ENCODE measurements around the gene SLC45A3. TPM values are rescaled to one million over a fixed set of nuclear protein-coding genes. Genes with fewer than 3 reads are reported as not detected.

The SLC45A3 gene
- total RNA-seq, 1 donor from 2014 or later, result 0.79 TPM

- DNase-seq (ENCODE audit: low read depth) (no peak), FAIRE-seq (no peak)
- no peak for TF ChIP-seq CTCF (IDR thresholded peaks at IDR 0.05; ENCODE audit: insufficient read depth, low read length, severe bottlenecking)
- Histone ChIP-seq H3K4me3 (ENCODE audit: low read depth, low read length) (no peak overlapping the region), H3K27me3 (ENCODE audit: control insufficient read depth, insufficient read depth, low read length) (no peaks in the 10 kb centered on the region), H3K36me3 (ENCODE audit: control insufficient read depth, insufficient read depth, low read length) (peaks cover 3% of the 10 kb centered on the region)
Observed at GRCh38 chr1:205610901-205611466, 69.3 kb downstream of the SLC45A3 start.

GRCh38 chr1:205610036-205610435 lies 70.3 kb downstream of the SLC45A3 start:
- Histone ChIP-seq H3K27me3 (ENCODE audit: control insufficient read depth, insufficient read depth, low read length) (no peaks in the 10 kb centered on the region), H3K4me3 (ENCODE audit: low read depth, low read length) (no peak overlapping the region), H3K36me3 (ENCODE audit: control insufficient read depth, insufficient read depth, low read length) (peaks cover 3% of the 10 kb centered on the region)
- no peak for DNase-seq (ENCODE audit: low read depth)
- FAIRE-seq, result no peak
- no peak for TF ChIP-seq CTCF (IDR thresholded peaks at IDR 0.05; ENCODE audit: insufficient read depth, low read length, severe bottlenecking)

Other genes with a start within 250 kb of the SLC45A3 start
- 0.77 and 0.79 TPM in 2 replicates for gene BLACAT1, start 224.5 kb downstream of the SLC45A3 start, total RNA-seq
- 1.8 and 2.2 TPM in 2 replicates for gene CDK18, start 175.8 kb downstream of the SLC45A3 start, total RNA-seq
- gene ELK4, start 48.5 kb downstream of the SLC45A3 start, total RNA-seq, result 10.2 and 10.8 TPM in 2 replicates
- gene NUCKS1, start 69.7 kb upstream of the SLC45A3 start, total RNA-seq, result 72.1 and 91.1 TPM in 2 replicates
- gene RAB29, start 95.0 kb upstream of the SLC45A3 start, total RNA-seq, result 14.3 and 18.7 TPM in 2 replicates
- 6.6 and 8.6 TPM in 2 replicates for gene SLC41A1, start 132.7 kb upstream of the SLC45A3 start, total RNA-seq
- not detected in 2 replicates for gene PM20D1, start 169.6 kb upstream of the SLC45A3 start, total RNA-seq

Data from bronchial epithelial cell (primary cell).